Heart left ventricle (tissue), 13 donors: ENCODE data around the gene BFSP2.

ENCODE experiments used
- POLR2A ChIP-seq, 2 donors: fragments of 450-650 bp; IDR thresholded peaks; one replicate each; pipeline ENCODE4 v1.6.1; 2017; ENCODE audit warnings: antibody characterized with exemption in 2 of 2, mild to moderate bottlenecking in 2 of 2, moderate library complexity in 2 of 2
- TF ChIP-seq, protein P1 (sequence below), 12 donors: fragments of 200-600 bp; sonication (generic) in 4 of 12; IDR thresholded peaks; one replicate each; pipeline versions ENCODE4 v1.5.0 to v1.8.0; 2018 to 2022; ENCODE audit warnings: antibody characterized with exemption in 12 of 12, mild to moderate bottlenecking in 5 of 12
- donor health status: ischemic (EF 13 %, LVEDD 7.1; RV severe dilation, severe dysfunction).
- donor health status: DM: no; HTN: yes; CAD: no.
- donor health status: DM: no; HTN: no; CAD: no.
- donor health status: ischemic (EF 25% LVEDD 6.9; RV normal size, moderate dysfunction).
- donor health status: ischemic (EF 25% LVEDD 5.7; RV mildly dilated, moderate dysfunction).
- donor health status: ischemic (EF 35%, LVEDD 5.7; RV mildly dilated, moderate dysfunction).
- donor health status: nonischemic (EF 11% LVEDD 7.7; RV severe dilation, severe dysfunction).
- donor health status: DM: yes; HTN: yes; CAD: no.
- donor health status: PGD.
- donor health status: ischemic (EF 29% LVEDD 5.4; RV normal size, mild dysfunction).
- donor health status: nonischemic (EF 23%, LVEDD 6.1; RV moderate dilation, normal function).

DNA sequence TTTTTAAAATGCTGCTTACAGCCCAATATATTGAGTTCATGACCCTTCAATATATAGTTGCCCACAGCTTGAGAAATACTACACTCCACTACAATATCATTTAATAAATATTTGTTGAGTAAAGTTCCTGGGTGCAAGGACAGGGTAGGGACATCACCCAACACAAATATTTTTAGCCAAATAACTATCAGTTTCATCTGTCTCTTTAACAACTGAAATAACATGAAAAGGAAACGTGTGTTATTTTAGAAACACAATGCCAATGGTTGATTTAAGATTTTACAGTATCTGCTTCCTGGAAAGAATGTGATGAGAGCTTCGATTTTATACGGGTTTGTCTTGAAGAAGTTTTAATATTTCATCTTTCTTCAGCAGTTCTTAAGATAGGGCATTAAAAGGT lies 106.0 kb downstream of the BFSP2 start:
- TF ChIP-seq, protein P1, sequence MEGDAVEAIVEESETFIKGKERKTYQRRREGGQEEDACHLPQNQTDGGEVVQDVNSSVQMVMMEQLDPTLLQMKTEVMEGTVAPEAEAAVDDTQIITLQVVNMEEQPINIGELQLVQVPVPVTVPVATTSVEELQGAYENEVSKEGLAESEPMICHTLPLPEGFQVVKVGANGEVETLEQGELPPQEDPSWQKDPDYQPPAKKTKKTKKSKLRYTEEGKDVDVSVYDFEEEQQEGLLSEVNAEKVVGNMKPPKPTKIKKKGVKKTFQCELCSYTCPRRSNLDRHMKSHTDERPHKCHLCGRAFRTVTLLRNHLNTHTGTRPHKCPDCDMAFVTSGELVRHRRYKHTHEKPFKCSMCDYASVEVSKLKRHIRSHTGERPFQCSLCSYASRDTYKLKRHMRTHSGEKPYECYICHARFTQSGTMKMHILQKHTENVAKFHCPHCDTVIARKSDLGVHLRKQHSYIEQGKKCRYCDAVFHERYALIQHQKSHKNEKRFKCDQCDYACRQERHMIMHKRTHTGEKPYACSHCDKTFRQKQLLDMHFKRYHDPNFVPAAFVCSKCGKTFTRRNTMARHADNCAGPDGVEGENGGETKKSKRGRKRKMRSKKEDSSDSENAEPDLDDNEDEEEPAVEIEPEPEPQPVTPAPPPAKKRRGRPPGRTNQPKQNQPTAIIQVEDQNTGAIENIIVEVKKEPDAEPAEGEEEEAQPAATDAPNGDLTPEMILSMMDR (IDR thresholded peaks at IDR 0.05), result no peak
- TF ChIP-seq POLR2A (IDR thresholded peaks at IDR 0.05), result no peak
